K562 (cell line): ENCODE measurements around the gene PAM.

Experiments used
- EP300 ChIP-seq: IDR thresholded peaks from 2 replicates; pipeline ENCODE4 v1.6.1; 2012; ENCODE audit warnings: low read length, improper control_type of control experiment
- MAFF ChIP-seq: IDR thresholded peaks from 2 replicates; pipeline ENCODE4 v1.6.1; 2012; ENCODE audit warnings: low read length, improper control_type of control experiment
- NCOA4 ChIP-seq: fragments of 450-650 bp; IDR thresholded peaks from 2 replicates; pipeline ENCODE4 v1.6.1; 2018; ENCODE audit warnings: mild to moderate bottlenecking; ENCODE audit not compliant: partially characterized antibody

DNA sequence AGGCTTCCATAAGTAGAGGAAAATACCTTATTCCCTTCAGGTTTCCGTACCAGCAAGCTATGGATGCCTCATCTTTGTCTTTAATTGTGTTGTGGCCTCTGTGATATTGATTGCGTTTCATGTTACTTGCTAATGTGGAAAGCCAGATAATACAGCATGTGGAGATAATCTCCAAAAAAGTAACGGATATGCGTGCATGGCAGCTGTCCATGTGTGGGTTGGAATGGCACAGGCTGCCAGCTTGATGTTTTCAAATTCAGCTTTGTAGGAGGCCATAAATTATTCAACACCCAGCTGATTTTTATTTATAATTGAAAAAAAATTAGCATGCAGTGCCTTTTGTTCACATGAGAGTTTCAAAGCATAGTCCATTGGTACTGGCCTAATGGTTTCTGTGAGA is 219.9 kb downstream of the PAM start:
- TF ChIP-seq MAFF (no peak), EP300 (no peak), NCOA4 (no peak)
